Activated T-helper 9 cell treated with anti-CD3 and anti-CD28 coated beads, Interleukin-2, amount 50 U/mL, for 16 hours (primary cell): ENCODE results near the gene FBXL2.
"Not testable (repeated sequence)": the region's sequence is repeated elsewhere in the genome, so short reads cannot be mapped to it uniquely, and the experiment has no call there.

Source experiments
- DNase-seq: peaks from one replicate; pipeline ENCODE4 v3.0.0-alpha.2; 2020; ENCODE audit warnings: low read depth

FBXL2 gene

GRCh38 chr3:33317963-33318709, 40.9 kb downstream of the FBXL2 start:
- no peak for DNase-seq

GRCh38 chr3:33318710-33319380, 41.6 kb downstream of the FBXL2 start:
- no peak for DNase-seq

DNA sequence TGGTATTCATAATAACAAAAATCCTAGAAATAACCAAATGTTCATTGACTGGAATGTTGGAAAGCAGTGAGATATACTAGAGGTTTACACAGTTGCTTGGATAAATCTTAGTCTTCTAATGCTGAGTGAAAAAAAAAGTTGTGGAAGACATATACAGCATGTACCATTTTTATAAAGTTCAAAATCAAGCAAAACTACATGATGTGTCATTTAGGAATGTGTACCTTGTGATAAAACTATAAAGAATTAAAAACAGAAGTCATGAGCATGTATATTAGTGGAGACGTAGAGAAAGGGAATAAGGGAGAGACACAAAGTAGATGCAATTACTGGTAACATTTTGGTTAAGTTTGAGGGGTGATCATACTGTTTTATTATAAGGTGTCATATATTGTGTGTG, 45.2 kb downstream of the FBXL2 start:
- DNase-seq, result no peak

- DNase-seq, result no peak
These were observed 54.2 kb downstream of the FBXL2 start for GRCh38 chr3:33331414-33331813.

GRCh38 chr3:33334364-33334763, 57.1 kb downstream of the FBXL2 start:
- no peak for DNase-seq

DNA sequence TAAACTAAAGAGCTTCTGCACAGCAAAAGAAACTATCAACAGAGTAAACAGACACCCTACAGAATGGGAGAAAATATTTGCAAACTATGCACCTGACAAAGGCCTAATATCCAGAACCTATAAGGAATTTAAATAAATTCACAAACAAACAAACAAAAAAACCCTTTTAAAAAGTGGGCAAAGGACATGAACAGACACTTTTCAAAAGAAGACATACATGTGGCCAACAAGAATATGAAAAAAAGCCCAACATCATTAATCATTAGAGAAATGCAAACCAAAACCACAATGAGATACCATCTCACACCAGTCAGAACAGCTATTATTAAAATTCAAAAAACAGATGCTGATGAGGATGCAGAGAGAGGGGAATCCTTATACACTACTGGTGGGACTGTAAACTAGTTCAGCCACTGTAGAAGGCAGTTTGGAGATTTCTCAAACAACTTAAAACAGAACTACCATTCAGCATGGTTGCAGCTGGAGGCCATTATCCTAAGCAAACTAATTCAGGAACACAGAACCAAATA, 61.8 kb downstream of the FBXL2 start:
- DNase-seq, result not testable (repeated sequence)

DNA sequence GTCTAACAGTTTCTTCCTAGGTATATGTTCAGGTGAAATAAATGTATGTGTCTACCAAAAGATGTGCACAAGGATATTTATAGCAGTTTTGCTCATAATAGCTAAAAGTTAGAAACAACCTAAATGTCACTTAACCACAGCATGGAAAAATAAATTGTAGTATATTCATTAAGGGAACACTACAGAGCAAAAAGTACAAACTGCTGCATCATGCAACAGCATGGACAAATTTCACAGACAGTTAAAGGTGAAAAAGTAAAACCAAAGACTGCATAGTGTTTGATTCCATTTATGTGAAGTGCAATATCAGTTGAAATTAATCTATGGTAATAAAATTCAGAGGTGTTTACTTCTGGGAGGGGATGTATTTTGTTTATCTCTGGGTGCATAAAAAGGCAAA, 62.5 kb downstream of the FBXL2 start:
- DNase-seq, result no peak

DNA sequence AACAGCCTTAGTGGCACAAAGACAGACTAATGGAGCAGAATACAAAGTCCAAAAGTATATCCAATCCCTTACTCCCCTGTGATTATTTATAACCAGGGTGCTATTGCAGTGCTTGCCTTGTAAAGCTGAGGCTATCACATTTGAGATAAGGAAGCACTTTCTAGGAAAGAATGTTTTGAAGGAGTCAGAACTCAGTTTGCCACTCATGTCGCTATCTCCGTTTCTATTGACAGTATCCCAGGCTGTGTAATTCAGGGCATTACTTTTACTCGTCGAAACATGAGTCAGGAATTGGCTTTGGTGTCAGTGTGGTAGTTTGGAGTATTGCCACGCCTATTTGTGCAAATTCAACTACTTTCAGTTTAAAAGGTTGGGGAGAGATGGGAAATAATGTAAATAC, 78.4 kb downstream of the FBXL2 start:
- no peak for DNase-seq

GRCh38 chr3:33358172-33358781, 81.0 kb downstream of the FBXL2 start:
- DNase-seq, result no peak

DNA sequence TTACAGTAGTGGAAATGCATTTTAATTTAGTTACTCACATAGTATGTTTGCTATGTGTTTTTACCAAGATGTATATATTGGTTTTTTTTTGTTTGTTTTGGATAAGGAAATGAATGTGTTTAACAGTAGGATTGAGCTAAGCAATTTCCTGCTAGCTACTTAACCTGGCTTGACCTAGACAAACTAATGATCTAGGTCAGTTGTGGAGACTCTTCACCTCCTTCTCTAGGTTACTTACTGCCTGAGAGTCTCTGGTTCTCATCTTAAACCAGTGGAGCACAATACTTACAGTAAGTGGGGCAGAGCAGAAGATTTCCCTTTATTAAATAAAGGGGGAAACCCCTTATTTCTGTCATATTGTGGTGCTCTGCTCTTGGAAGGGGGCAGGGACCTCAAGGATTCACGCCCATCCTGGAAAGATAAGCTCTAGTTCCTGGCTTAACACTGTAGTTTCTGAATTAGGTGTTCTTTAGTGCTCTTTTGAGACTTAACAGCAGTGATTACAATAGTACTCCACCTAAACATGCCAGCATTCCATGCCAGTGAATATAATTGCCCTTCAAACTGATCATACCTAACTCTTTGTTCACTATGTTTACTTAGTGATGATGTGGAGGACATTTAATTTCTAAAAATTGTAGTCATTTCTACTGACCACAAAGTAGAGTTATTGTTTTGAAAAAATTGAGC, 83.0 kb downstream of the FBXL2 start:
- no peak for DNase-seq

DNA sequence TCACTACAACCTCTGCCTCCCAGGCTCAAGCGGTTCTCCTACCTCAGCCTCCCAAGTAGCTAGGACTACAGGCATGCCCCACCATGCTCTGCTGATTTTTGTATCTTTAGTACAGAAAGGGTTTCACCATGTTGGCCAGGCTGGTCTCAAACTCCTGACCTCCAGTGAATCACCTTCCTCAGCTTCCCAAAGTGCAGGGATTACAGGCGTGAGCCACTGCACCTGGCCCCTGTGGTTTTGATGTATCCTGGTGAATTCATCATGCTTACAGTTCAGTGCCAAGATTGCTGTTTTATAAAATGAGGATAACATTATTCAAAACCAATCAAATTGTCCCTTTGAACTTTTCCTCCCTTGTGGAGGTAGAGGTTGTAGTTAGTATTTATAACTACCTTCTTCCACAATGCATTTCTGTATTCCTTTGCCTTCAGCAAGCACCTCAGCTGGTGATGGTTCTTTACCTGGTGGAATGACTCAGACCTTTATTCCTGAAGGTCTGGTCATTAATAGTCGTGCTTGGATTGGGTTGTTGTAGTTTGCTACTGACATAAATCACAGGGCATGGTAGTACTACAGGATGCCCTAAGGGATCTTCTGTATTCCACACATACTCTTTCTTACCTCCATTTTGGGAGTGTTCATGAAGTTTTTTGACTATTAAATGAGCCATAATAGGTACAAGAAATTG, 86.0 kb downstream of the FBXL2 start:
- DNase-seq, result no peak

- no peak for DNase-seq
These were observed 86.8 kb downstream of the FBXL2 start for GRCh38 chr3:33364060-33364459.

GRCh38 chr3:33364531-33365128, 87.4 kb downstream of the FBXL2 start:
- no peak for DNase-seq

DNA sequence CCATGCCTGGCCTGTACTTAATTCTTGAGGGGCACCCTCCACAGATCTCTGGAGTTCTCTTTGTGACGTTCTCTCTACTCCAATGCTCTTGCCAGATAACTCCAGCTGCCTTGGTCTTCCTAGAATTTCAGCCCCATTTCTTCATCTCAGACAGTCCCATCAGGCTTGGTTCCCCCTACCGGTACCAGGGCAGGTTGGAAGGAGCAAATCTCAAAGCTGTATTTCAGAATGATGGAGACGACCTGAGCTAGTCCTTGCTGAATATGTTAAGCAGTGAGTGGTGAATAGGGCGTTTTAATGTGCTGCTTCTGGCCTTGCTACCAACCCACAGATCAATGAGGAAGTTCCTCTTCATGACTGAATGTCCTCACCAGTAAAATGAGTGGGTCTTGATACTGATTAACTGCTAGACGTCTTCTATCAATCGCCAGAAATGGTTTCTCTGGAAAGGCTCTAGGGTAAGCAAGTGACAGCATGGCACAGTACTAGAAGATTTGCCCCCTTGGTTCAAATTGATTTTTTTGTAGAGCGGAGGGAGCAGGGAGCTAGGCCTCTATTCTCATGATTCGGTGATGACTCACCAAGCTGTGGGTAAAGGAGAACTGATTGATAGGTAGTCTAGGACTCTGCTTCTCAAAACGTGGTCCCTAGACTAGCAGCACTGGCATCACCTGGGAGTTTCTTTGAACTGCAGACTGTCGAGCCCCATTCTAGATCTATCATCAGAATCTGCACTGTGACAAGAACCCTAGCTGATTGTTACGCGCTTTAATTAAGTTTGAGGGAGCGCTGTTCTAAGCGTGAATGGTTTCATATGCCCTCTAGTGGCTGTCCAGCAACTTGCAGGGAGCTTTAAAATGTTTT, 95.2 kb downstream of the FBXL2 start:
- DNase-seq, result no peak

DNA sequence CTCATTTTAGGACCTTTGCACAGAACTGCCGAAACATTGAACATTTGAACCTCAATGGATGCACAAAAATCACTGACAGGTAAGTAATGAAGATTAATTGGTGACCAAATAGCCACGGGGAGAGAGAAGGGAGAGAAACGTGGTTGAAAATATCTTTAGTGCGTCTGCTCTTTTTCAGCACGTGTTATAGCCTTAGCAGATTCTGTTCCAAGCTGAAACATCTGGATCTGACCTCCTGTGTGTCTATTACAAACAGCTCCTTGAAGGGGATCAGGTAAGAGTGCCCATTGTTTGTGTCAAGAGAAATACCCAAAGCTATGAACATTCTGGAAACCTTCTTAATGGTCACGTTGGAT, 95.8 kb downstream of the FBXL2 start:
- no peak for DNase-seq

DNA sequence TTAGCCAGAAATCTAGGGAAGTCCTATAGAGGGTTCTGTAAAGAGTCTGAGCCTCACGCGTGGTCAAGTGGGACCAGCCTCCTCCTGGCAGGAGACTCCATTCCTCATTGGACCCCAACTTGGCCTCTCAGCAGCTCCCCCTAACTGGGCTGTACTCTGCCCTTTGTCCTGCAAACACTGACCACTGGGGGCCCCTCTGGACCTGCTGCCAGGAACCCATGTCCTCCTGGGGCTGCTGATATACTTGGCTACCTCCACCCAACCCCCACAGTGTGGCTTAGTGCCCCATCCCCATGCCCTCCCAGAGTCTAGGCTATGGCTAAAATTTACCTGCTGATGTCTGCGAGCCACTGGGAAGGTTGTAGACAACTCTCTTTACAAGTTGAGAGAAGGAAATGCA, 100.2 kb downstream of the FBXL2 start:
- DNase-seq, result no peak

DNA sequence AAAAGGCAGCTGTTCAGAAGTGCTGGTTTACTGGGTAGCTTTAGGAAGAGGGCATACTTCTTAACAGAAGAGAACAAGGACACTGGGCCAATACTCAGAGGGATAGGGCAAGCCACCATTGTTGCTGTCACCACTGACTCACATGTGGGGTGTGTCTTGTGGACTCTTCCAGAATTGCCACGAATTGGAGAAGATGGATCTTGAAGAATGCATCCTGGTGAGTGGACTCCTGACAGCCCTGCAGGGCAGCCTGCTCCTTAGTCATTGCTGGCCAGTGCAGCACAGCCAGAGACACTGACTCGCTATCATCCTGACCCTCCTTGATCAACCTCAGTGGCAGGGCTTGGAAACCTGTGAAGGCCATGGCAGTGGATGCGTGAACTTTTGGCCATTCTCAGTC, 100.7 kb downstream of the FBXL2 start:
- DNase-seq, result no peak

- DNase-seq, result no peak
These were observed 103.4 kb downstream of the FBXL2 start for GRCh38 chr3:33380653-33381052.

- DNase-seq, result no peak
These were observed 106.7 kb downstream of the FBXL2 start for GRCh38 chr3:33383951-33384350.

GRCh38 chr3:33385423-33385822, 108.2 kb downstream of the FBXL2 start:
- no peak for DNase-seq

DNA sequence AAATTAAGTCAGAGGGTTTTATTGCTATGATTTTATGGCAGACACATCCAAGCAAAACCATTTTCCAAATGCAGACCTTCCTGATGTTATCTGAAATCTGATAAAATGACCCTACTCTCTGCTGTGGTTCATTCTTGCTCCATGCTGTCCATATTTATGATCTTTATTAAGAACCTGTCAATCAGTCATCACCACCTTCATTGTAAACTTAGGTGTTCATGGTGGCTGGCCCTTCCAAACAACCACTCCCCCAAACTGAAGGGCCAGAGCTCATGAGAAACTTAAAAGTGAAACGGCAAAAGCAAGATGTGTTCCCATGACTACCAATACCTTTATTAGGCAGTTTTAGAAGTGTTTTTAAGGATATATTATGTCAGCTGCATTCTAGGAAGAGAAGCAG, 109.4 kb downstream of the FBXL2 start:
- DNase-seq, result no peak
